Stimulated activated CD8-positive, alpha-beta memory T cell treated with anti-CD3 and anti-CD28 coated beads, Interleukin-7, amount 100 ng/mL, for 1 hour (primary cell): ENCODE data around the gene CD99L2.

ENCODE experiments used
- DNase-seq, 2 donors: peaks; one replicate each; pipeline ENCODE4 v3.0.0-alpha.2; 2020; ENCODE audit warnings: low read depth in 2 of 2

CD99L2 gene

DNA sequence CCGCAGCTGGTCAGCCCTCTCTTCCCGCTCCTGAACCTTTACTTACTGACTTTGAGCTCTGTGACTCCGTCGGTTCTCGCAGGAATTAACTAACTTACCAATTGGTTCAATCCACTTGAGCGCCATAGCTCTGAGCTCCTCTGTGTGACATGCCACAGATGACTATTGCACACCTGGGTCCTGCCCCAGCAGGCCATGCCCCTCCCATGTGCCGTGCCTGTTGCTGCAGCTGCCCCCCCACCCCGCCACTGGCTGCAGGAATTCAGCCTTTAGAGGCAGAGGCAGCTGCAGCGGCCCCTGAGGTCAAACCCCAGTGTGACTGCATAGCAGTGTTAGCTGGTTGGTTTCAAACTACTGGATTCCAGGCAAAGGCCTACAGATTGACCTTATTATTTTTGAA is 134.7 kb downstream of the CD99L2 start:
- no peak for DNase-seq

DNA sequence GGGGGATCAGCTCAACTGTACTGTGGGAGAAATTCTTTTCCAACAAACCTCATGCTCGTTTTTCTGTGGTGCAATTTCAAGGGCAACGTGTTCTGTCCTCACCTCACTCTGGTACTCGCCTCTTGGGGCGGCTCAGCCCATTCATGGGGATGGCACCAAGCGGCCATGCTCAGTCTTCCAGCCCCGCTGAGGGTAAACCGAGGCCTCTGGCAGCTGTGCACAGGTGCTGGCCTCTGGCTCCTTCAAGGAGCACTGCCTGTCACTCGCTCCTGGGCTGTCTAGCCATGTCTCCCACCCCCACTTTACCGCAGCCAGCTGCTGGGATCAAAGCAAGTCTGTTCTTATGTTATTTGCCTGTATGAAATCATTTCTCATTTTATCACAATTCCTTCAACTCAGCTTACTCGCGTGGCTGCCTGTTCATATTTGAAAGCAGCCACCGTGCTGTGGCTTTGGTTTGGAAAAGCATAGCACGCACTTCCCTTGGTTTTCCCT is 135.1 kb downstream of the CD99L2 start:
- no peak for DNase-seq

DNA sequence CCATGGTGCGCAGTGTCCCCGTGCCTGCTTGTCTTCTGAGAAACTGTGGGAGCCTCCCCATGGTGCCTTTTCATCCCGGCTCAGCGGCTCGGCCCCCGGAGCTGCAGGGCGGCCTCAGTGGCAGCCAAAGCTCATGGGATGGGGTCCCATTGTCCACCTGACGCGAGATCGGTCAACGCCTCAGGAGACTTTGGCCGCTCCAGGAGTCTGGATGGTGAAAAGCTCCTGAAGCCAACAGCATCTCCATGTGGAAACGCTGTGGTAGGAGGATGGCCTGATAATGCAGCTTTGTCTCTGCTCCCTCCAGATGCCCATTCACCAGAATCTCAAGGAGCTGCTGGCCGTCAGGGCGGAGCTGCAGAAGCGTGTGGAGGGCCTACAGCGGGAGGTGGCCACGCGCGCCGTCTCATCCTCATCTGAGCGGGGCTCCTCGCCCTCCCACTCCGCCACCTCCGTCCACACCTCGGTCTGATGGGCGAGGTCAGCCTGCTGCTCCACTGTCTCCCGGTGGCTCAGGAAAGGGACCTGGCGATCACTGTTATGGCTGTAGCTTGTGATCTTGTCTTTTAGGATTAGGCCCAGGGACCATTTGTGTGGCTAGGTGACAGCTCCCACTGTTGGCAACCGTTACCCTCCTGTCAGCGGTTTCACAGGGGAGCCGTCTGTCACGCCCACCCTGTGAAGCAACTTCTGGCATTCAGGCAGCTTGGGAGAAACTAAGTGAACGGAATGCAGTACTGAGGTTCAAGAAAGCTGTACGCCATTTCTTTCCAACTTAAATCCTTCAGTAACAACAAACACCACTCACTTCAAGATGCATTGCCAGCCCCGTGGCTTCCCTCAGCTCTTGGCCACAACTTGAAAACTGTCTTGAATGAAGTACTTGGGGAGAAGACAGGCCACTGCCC is 136.0 kb downstream of the CD99L2 start:
- DNase-seq = no peak

DNA sequence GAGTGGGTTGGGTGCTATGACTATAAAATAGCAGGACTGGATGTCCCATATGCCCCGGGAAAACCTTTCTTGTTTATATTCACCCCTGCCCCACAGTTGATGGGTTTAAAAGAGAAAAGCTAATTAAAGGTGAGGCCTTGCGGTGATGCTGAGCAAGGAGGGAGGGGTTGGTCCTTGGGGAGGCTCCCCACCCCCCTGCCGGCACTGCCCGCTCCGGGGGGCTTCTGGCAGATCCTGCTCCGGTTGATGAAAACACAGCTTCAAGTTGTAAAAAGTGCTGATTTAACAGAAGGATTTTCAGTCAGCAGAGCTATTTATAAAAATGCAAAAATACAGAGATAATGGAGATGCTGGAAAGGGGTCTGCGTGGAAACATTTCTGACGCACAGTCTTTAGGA is 136.7 kb downstream of the CD99L2 start:
- DNase-seq = no peak

DNA sequence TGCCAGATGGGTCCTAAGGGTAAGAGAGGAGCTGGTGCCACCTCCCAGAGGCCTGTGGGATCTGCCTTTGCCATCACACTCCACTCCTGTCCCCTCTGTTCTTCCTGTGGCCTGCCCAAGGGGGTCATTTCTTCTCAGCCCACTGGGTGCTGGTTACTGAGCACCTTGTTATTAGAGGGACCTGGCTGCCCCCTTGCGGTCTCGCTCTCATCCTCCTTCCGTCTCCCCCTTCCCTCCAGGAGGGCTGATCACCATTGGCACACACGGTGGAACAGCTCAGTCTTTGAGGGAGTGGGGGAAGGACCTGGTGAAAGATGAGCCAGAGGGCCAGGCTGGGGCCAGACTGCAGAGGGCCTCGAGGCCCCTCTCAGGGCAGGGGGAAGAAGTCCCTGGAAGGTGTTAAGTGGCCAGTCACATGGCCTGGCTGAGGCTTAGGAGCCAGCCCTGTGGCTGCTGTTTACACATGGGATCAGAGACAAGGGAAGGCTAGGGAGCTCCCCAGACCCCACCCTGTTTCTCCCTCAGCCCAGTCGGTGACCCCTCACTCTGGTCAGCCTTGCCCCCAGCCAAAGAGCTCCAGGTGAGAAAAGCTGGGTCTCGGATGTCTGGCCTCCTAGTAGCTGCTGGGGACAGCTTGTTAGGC is 137.2 kb downstream of the CD99L2 start:
- DNase-seq = no peak

DNA sequence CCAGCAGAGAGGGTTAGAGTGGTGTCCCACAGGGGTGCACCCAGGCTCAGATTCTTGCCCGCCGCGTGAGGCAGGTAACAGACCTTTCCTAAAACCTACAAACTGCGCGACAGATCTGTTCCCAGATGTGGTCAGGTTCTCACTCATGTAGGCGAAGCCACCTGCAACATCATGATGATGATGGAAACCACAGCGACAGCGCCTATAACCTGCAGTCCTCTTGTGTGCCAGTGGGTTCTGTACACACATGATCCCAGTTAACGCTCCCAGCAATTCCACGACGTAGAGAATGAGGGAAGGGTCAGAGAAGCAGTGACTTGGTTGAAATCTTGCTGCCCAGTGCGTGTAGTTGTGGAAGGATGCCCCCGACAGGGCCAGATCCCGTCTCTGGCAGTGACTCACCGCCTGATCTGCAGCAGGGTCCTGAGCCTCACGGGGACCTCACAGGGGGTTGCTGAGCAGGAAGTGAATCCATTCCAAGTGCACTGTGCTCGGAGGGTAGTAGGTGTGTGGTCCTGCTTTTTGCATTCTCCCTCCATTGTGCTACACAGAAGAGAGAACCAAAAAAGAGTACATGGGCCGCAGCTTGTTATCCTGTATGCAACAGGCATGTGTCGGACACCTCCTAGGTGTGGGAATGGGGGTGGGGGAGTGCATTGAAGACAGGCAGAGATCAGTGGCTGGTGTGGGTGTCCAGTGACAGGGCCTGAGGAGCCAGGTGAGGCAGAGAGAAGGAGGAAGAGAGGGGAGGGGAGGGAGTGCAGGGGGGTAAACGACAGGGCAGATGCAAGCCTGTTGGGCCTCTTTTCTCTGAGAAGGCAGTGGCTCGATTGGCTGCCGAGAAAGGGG is 138.7 kb downstream of the CD99L2 start:
- DNase-seq = no peak

DNA sequence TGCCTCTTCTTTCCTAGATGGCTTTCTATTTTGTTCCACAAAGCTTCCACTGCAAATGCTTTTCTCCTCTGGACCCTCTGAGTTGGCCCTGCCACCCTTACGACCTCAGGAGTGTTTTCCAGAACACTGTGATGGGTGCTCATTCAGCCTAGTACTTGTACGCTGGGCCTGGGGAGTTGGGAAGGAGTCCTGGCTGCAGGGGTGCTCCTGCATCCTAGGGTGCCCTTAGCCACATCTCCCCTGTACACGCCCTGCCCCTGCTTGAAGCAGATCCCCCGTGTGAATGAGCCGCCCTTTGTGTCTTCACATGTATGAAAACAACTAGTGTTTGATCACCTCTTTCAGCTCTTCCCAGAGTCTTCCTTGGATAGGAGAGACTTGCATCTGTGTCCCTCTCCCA is 141.1 kb downstream of the CD99L2 start:
- DNase-seq = no peak

DNA sequence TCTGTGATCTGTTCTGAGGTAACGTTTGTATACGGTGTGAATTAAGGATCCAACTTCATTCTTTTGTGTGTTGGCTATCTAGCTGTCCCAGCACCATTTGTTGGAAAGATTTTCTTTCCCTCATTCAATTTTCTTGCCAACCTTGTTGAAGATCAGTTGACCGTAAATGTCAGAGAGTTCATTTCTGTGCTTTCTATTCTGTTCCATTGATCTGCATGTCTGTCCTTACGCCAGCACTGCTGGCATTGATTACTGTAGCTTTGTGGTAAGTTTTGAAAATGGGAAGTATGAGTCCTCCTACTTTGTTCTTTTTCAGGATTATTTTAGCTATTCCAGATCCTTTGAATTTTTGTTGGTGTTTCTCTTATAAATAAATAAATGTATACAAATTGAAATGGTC is 144.5 kb downstream of the CD99L2 start:
- DNase-seq = no peak

DNA sequence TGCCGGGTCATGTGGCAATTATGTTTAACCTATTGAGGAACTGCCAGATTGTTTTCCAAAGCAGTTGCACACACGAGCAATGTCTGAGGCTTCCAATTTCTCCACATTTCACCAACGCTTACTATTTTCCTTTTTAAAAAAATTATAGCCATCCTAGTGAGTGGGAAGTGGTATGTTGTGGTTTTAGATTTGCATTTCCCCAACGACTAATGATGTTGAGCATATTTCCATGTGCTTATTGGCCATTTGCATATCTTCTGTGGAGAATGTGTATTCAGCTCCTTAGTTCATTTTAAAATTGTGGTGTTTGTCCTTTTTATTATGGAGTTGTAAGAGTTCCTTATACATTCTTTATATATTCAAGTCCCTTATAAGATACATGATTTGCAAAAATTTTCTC is 145.1 kb downstream of the CD99L2 start:
- DNase-seq = no peak

DNA sequence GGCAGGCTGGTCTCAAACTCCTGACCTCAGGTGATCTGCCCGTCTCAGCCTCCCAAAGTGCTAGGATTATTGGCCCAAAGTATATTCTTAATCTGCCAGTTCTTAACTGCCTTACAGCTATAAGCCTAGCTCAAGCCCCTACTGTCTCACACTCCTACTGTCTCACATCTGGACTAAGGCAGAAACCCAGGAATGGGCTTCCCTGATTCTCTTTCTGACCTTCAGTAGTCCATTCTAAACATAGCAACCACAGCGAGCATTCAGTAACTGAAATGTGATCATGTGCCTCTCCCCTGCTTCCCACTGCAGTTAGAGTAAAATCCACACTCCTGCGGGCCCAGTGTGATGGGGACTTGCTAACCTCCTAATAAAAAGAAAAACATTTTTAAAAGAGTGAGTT is 146.3 kb downstream of the CD99L2 start:
- no peak for DNase-seq

DNA sequence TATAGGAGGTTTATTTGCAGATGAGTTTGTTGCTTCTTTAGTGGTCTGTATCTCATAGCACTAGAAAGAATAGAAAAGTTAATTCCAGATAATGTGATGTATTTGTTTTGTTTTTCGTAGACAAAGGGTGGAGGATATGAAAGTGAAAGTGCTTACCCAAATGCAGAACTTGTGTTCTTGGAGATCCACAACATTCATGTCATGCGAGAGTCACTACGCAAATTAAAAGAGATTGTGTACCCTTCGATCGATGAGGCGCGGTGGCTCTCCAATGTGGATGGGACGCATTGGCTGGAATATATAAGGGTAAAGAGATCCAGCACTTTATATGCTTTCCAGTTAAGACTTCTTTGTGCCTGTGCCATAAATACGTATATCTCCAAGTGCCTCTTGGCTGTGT is 162.0 kb downstream of the CD99L2 start:
- no peak for DNase-seq

DNA sequence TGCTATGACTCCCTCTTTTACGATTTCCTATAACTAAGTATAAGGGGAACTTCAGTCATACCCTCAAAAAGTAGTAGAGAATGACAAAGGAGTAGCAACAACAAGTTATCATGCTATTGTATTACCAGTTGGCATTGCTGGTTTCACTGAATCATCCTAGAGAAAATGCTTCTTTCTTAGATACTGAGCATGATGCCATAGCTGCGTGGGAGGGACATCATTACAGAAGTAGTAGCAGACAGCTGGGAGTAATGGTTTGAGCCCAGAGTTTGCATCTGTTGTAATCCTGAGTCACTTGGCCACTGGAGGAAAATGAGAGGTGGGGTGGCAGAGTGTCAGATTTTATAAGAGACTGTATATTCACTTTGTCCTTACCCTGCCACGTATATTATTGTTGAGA is 166.7 kb downstream of the CD99L2 start:
- no peak for DNase-seq

DNA sequence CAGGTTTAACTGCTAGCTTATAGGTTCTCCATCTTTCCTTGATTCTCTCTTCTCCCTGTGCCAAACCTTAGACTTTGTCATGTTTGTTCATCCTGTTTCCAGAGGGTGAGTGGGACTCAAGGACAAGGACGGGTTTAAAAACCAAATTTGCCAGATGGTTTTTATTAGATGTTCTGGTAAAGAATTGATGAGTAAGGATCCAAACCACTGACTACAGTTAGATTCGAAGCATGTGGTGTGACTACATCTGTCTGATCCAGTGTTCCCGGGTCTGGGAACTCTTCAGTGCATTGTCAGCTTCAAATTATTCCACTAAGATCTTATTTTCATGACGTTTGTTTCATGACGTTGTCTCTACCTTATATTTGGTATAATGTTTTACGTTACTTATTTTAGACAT is 167.7 kb downstream of the CD99L2 start:
- no peak for DNase-seq

DNA sequence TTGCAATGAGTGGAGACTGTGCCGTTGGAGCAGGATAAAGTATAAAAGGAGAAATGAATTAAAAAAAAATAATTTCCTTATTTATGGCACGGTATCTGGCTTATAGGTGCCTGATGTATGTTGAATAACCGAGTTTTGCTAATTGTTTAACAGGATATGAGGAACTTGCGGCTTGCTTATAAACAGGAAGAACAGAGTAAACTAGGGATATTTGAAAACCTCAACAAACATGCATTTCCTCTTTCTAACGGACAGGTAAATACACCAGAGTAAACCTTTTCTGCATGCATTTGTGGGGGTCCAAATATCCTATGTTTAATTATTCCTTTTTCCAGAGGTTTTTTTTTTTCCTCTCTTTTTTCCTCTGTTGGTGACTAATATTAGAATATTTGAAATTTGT is 168.5 kb downstream of the CD99L2 start:
- no peak for DNase-seq

DNA sequence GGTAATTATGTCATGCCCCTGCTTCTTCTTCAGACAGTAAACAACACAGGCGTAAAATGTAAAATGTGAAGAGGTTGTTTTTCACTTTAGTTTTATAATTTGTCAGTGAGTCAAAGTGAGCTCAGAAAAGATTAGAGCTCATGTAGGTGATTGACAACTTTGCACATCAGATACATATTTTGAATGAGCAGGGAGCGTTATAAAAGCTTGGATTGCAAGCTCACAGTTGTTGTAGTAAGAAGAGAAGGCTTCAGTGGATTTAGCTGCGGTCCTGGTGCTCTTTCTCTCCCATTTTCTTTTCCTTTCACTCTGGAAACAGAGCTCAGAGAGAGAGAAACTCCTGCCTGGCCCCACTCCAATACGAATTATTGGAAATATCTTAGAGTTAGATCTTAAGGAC is 178.8 kb downstream of the CD99L2 start:
- DNase-seq = no peak
